Right ventricle myocardium inferior (tissue), 1 donor: ENCODE measurements around the gene RIN3. TPM values are rescaled to one million over a fixed set of nuclear protein-coding genes. Genes with fewer than 3 reads are reported as not detected.
"Not testable (repeated sequence)": the region's sequence is repeated elsewhere in the genome, so short reads cannot be mapped to it uniquely, and the experiment has no call there.

Experiments
- ATAC-seq: fragments of 200-7000 bp; cut with Tn5 transposase; one replicate; pipeline ENCODE4 v1.9.1; 2020; ENCODE audit warnings: mild to moderate bottlenecking, moderate library complexity
- DNase-seq: peaks from one replicate; pipeline ENCODE4 v3.0.0; 2021; ENCODE audit errors: missing footprints
- intact Hi-C: fragments of 100-400 bp; cut with DNase I; formaldehyde crosslinking; loops from one replicate; pipeline ENCODE4 v1.11.0; 2022
- total RNA-seq: library from RNA; stranded (reverse); fragmentation: NEBNext Ultra II Directional; extraction: Animal tissue kit (Norgen Biotek cat#: 25700); gene quantifications from one replicate; pipeline ENCODE4 v1.2.1, GENCODE V29; 2021
- donor health status: DM: no; HTN: yes; CAD: no; lungs with severe emphysema.

The RIN3 gene
- total RNA-seq, 1 donor from 2014 or later: 13.0 TPM

DNA sequence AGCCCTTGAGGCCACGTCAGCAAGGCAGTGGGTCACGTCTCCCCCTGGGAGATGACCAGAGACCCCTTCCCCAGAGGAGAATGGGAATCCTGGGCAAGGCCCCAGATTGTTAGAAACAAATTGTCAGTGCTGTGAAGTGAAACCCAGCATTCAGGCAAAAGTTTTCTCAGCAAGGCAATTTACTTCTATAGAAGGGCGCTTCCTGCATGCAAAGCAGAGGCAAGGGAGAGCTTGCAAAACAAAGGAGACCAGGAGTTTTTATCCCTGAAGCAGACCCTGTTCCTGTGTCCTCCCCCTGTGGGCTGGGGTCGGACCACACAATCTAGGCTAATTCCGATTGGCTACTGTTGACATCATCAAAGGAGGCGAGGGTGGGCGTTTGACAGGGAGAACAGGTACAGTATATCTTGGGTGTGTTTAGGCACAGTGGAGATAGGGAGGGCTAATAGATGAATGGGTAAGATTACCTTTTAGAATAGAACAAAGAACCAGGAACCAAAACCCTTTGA is 114.2 kb downstream of the RIN3 start:
- intact Hi-C loops: no loop called here
- ATAC-seq (no peak), DNase-seq (no peak)

DNA sequence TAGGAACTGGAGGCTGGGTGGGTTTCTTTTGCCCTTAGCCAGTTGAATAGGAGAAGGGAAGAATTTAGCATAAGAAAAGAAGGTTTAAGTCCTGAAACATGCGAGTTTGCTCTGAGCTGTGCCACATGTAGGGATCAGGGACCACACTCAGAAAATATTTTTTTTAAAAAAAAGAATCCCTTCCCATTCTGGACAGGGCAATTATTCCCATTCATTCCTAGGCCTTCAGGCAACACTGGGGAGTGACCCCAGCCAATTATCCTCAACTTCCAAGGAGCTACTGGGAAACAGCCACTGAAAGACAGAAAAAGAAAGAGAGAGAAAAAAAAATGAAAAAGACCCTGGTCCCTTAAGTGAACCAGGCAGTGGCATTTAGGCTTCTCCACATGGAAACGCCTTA is 115.1 kb downstream of the RIN3 start:
- intact Hi-C loops: no loop called here
- ATAC-seq: no peak
- DNase-seq: no peak

DNA sequence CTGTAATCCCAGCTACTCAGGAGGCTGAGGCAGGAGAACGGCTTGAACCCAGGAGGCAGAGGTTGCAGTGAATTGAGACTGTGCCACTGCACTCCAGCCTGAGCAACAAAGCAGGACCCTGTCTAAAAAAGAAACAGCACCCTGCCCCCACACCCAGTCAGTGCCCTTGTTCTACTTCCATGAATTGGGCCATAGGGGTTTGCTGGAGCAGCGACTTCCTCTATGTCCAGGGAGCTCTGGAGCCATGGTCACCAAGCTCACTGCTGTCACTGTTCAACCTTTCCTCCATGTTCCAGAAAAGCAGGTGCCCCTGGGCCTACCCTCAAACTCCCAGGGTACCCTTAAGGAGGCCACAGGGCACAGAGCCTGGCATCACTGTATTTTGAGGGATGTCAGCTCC is 116.8 kb downstream of the RIN3 start:
- intact Hi-C loops: no loop called here
- ATAC-seq (no peak), DNase-seq (no peak)

DNA sequence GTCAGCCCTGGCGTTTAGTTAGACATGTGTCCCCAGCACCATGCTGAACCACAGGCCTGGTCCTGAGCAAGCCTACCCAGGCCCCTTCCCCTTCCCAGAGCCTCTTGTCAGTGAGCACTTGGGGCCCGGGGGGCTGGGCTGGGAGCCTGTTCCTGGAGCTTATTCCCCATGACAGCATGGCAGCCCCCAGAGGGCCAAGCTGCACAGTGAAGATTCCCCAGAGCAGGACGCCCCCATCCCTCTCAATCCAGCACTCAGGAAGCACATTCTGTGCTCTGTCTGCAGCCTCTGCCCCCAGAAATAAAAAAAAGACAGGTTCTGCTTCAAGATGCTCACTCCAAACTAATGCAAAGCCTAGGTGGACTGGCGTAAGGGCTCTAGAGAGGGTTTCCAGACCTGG is 117.5 kb downstream of the RIN3 start:
- no peak for ATAC-seq
- DNase-seq: no peak
- intact Hi-C loops: no loop called here

GRCh38 chr14:92632546-92633273 is 119.1 kb downstream of the RIN3 start:
- ATAC-seq: peak; percentile 20
- DNase-seq: no peak
- intact Hi-C loops: no loop called here

GRCh38 chr14:92633274-92633616 is 119.7 kb downstream of the RIN3 start:
- intact Hi-C loops: no loop called here
- ATAC-seq (peak; percentile 73), DNase-seq (no peak)

- no peak for ATAC-seq
- intact Hi-C loops: no loop called here
- DNase-seq: no peak
Observed at GRCh38 chr14:92633724-92634123, 120.1 kb downstream of the RIN3 start.

DNA sequence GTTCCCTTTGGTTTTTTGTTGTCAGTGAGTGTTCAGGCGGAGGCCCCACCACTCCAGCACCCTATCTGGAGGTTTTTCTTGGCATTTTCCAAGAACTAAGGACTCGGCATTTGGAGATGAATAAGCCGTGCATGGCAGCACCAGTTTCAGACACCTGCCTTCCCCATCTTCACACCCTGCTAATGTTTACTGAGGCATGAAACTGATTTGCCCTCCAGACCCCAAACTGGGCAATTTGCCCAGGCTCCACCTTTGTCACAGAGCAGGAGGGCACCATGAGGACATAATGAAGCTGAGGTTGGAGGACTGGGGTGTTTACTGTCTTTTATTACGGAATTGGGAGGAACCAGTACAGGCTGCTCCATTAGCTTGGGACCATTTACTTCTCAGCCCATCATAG is 121.5 kb downstream of the RIN3 start:
- intact Hi-C loops: no loop called here
- ATAC-seq (no peak), DNase-seq (no peak)

GRCh38 chr14:92635896-92636295 is 122.3 kb downstream of the RIN3 start:
- no peak for ATAC-seq

GRCh38 chr14:92637228-92637627 is 123.6 kb downstream of the RIN3 start:
- ATAC-seq (no peak), DNase-seq (no peak)
- intact Hi-C loops: no loop called here

More at GRCh38 chr14:92635896-92636295, 122.3 kb downstream of the RIN3 start:
- no peak for DNase-seq
- intact Hi-C loops: no loop called here

DNA sequence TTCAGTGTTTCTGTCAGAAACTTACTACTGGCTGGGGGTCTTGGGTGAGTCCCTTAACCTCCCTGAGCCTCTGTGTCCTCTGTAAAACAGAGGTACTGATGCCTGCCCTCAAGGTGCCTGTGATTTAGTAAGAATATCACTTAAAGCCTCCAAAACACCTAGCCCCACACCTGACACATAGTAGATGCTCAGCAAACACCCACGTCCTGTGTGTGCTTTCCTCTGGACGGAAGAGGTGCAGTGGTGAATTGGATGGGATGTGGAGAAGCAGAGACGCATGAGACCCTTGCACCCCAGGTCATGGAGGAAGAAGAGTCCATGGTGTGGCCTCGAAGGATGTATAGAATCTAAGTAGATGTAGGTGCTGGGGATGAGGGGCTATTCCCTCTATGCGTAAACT is 124.3 kb downstream of the RIN3 start:
- no peak for DNase-seq
- ATAC-seq: no peak
- intact Hi-C loops: no loop called here

DNA sequence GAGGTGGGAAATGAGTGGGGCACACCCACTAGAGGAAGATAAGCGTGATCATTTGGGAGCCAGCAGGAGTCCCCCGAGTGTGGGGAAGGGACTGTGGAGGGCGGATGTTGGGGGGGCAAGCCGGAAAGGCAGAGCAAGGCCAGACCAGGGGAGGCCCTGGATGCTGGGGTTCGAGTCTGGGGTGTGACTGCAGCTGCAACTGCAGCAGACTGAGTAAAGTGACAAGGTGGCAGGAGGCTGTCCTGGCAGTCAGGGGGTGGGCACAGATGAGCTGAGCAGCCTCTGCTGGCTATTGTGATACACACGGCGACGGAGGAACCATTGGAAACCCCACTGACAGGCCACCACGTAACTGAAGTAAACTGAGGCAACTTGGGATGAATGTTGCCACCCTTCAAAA is 124.7 kb downstream of the RIN3 start:
- DNase-seq (no peak), ATAC-seq (no peak)
- intact Hi-C loops: no loop called here

- DNase-seq (no peak), ATAC-seq (peak; percentile 75)
- intact Hi-C loops: no loop called here
Observed at GRCh38 chr14:92638904-92639303, 125.3 kb downstream of the RIN3 start.

DNA sequence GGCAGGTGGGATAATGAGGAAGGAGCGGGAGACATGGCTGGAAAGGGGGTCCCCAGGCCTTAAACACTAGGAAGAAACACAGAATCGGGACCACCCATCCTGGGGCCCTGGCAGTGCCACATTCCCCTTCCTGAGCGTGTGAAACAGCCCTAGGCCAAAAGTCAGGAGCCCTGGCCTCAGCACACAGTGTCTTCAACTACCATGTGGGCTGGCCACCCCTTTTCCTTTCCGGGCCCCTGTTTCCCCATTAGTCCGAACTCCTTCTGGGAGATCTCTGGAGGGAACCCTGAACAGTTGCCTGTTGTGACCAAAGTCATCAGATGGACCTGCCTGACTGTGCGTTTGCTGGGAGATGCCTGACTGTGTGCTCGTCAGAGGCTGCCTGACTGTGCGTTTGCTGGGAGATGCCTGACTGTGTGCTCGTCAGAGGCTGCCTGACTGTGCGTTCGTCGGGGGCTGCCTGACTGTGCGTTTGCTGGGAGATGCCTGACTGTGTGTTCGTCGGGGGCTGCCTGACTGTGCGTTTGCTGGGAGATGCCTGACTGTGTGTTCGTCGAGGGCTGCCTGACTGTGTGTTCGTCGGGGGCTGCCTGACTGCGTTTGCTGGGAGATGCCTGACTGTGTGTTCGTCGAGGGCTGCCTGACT is 126.0 kb downstream of the RIN3 start:
- intact Hi-C loops, ATAC-seq, DNase-seq: not testable (repeated sequence)

DNA sequence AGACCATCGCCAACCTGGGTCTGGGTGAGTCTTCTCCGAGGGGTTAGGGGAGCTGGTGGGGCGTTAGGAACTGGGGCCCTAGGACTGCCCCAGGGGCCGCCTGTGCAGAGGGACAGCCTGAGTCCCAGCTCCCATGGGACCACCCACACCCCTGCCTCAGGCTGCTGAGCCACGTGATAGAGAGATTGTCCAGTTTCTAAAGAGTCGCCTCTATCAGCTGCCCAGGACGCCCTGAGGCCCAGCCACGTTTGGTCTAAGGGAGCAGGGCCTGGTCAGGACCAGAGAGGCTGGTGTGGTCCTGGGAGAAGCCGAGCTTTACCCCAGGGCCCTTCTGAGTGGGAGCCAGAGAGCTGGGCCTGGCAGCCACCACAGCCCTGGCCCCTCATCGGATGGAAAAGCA is 127.7 kb downstream of the RIN3 start:
- no peak for DNase-seq
- no peak for ATAC-seq
- intact Hi-C loops: no loop called here

- ATAC-seq: peak; percentile 58
- intact Hi-C loops: no loop called here
- DNase-seq: no peak
Observed at GRCh38 chr14:92644171-92644969, 130.8 kb downstream of the RIN3 start.

DNA sequence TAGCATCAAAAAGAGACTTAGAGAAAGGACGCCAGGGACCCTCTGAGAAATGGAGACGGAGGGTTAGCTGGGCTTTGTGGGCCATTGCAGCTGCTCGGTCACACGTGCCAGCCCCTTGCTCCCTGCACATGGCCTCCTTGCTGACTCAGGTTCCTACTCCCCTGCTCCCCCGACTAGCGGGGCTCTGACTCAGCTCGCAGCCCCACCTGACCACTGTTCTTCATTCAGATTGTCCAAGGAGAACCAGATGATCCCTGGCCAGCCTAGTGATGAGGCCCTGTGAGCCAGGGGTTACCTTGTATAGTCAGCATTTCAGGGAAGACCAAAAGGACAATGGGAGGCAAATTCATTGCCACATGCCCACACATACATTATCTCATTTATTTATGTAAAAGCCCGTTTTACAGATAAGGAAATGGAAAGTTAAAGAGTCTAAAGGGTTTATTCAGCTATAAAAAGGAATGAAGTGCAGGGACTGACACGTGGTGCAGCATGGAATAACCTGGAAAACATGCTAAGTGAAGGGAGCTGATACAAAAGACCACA is 131.5 kb downstream of the RIN3 start:
- ATAC-seq (no peak), DNase-seq (no peak)
- intact Hi-C loops: no loop called here

DNA sequence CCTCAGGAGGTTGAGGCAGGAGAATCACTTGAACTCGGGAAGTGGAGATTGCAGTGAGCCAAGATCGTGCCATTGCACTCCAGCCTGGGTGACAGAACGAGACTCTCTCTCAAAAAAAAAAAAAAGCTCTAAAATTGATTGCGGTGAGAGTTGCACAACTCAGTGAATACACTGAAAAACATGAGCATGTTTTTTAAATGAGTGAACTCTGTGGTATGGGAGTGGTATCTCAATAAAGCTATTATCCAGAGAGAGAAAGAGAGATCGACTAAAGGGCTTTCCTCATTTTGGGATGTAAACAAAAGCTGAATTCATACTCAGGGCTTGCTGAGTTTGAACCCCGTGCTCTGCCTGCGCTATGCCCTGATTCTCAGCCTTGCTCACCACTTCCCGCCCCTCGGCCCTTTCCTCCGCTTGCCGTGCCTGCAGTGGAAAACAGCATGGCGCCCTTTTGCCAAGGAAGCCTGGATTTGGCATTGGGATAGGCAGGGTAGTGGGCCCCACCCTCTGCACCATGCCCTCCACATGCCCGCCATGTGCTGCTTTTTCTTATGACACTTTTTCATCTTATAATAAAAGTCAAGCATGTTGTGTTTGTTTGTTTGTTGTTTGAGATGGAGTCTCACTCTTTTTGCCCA is 132.4 kb downstream of the RIN3 start:
- ATAC-seq (no peak), DNase-seq (no peak)
- intact Hi-C loops: no loop called here
